Endothelial cell of umbilical vein (primary cell): ENCODE data around the gene ZIC5.
A peak's percentile ranks its signal among the peaks of the same experiment; 100 is the strongest.

Source experiments
- EZH2 ChIP-seq: IDR thresholded peaks from 2 replicates; pipeline ENCODE4 v1.6.1; 2012; ENCODE audit warnings: borderline replicate concordance, low read depth, mild to moderate bottlenecking, moderate library complexity, low read length, inconsistent platforms; ENCODE audit not compliant: severe bottlenecking
- GATA2 ChIP-seq: IDR thresholded peaks from 2 replicates; pipeline ENCODE4 v1.7.0; 2011; ENCODE audit warnings: low read depth, mild to moderate bottlenecking, moderate library complexity, mixed read lengths, low read length; ENCODE audit not compliant: insufficient read length, insufficient read depth
- MAX ChIP-seq: IDR thresholded peaks from 2 replicates; pipeline ENCODE4 v1.6.1; 2011; ENCODE audit not compliant: insufficient read depth, insufficient read length
- POLR2A ChIP-seq: IDR thresholded peaks from 2 replicates; pipeline ENCODE4 v1.6.1; 2012; ENCODE audit warnings: low read depth, mild to moderate bottlenecking, control low read depth, low read length
- POLR2AphosphoS5 ChIP-seq: IDR thresholded peaks from 2 replicates; pipeline ENCODE4 v1.6.1; 2012; ENCODE audit warnings: low read depth, mild to moderate bottlenecking, control low read depth, low read length, moderate library complexity; ENCODE audit not compliant: insufficient read depth
- TF ChIP-seq, protein P1 (sequence below), 2 donors: IDR thresholded peaks; 1 replicate in 1 of 2; 2 replicates in 1 of 2; pipeline ENCODE4 v1.5.1; 2011; ENCODE audit warnings: low read length in 2 of 2, mild to moderate bottlenecking in 2 of 2, moderate library complexity in 2 of 2, control low read depth in 1 of 2, inconsistent platforms in 1 of 2, low read depth in 1 of 2; ENCODE audit not compliant: insufficient read depth in 1 of 2; ENCODE audit errors: extremely low read depth in 1 of 2

DNA sequence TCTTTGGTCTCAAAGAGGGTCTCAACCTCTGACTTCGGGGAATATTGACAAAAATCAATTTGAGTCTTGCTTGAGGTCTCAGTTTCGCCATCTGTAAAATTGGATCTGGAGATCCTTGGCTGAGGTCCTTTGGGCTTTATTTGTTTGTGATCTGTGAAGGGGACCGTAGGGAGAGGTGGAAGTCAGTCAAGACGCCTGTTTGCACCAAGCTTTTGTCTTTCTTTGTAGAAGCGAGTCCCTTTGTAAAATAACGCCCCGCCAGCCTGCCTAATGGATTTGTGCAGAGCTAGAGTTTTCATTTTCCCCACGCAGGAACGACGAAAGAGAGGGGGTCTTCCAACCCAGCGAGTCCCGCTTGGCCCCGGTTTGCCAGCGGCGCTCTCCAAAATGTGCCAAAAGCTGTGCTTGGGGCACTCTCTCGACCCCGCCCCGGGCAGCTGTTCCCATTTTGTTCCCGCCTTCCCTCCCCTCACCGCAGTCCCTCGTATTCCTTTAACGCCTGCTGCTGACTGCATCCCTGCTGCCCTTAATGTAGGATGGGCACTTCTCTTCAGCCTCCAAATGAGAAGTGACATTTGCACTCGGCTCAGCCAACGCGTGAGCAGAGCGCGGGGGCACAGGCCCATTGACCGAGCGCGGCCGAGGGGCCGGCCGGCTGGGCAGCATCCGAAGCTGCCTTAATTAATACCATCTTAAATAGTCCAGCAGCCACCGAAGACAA, 13.0 kb downstream of the ZIC5 start:
- TF ChIP-seq, protein P1, sequence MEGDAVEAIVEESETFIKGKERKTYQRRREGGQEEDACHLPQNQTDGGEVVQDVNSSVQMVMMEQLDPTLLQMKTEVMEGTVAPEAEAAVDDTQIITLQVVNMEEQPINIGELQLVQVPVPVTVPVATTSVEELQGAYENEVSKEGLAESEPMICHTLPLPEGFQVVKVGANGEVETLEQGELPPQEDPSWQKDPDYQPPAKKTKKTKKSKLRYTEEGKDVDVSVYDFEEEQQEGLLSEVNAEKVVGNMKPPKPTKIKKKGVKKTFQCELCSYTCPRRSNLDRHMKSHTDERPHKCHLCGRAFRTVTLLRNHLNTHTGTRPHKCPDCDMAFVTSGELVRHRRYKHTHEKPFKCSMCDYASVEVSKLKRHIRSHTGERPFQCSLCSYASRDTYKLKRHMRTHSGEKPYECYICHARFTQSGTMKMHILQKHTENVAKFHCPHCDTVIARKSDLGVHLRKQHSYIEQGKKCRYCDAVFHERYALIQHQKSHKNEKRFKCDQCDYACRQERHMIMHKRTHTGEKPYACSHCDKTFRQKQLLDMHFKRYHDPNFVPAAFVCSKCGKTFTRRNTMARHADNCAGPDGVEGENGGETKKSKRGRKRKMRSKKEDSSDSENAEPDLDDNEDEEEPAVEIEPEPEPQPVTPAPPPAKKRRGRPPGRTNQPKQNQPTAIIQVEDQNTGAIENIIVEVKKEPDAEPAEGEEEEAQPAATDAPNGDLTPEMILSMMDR (IDR thresholded peaks at IDR 0.05; ENCODE audit: extremely low read depth in 1 of 2, insufficient read depth in 1 of 2, low read depth in 1 of 2, low read length in 2 of 2): no peak
- no peak for TF ChIP-seq MAX
- TF ChIP-seq POLR2AphosphoS5: no peak
- no peak for TF ChIP-seq POLR2A
- TF ChIP-seq EZH2: peak; percentile 92
- TF ChIP-seq GATA2: no peak
